ENCODE data around the gene NOTCH4.
"Not testable (repeated sequence)": the region's sequence is repeated elsewhere in the genome, so short reads cannot be mapped to it uniquely, and the experiment has no call there.

The NOTCH4 gene

GRCh38 chr6:32216285-32216684, 7.6 kb downstream of the NOTCH4 start:
- no peak for DNase-seq

- DNase-seq, result no peak
Measured at GRCh38 chr6:32215617-32216016, 8.2 kb downstream of the NOTCH4 start.

- DNase-seq, result no peak
Measured at GRCh38 chr6:32214126-32214525, 9.7 kb downstream of the NOTCH4 start.

- DNase-seq, result no peak
Measured at GRCh38 chr6:32213649-32214048, 10.2 kb downstream of the NOTCH4 start.

GRCh38 chr6:32212076-32212760, 11.6 kb downstream of the NOTCH4 start:
- DNase-seq, result no peak

- not testable (repeated sequence) for DNase-seq
Measured at GRCh38 chr6:32211432-32211831, 12.4 kb downstream of the NOTCH4 start.

GRCh38 chr6:32210191-32210601, 13.7 kb downstream of the NOTCH4 start:
- no peak for DNase-seq

- no peak for DNase-seq
Measured at GRCh38 chr6:32208996-32209395, 14.9 kb downstream of the NOTCH4 start.

- no peak for DNase-seq
Measured at GRCh38 chr6:32204268-32204715, 19.6 kb downstream of the NOTCH4 start.

- no peak for DNase-seq
Measured at GRCh38 chr6:32203426-32204267, 20.2 kb downstream of the NOTCH4 start.

GRCh38 chr6:32202186-32202585, 21.7 kb downstream of the NOTCH4 start:
- no peak for DNase-seq

- DNase-seq, result no peak
Measured at GRCh38 chr6:32200711-32201475, 23.0 kb downstream of the NOTCH4 start.

GRCh38 chr6:32198866-32199265, 25.0 kb downstream of the NOTCH4 start:
- DNase-seq, result no peak

- no peak for DNase-seq
Measured at GRCh38 chr6:32198345-32198696, 25.5 kb downstream of the NOTCH4 start.

GRCh38 chr6:32196682-32197616, 26.9 kb downstream of the NOTCH4 start:
- DNase-seq, result no peak

GRCh38 chr6:32195902-32196681, 27.8 kb downstream of the NOTCH4 start:
- DNase-seq, result peak; percentile 72

GRCh38 chr6:32195652-32195901, 28.3 kb downstream of the NOTCH4 start:
- DNase-seq, result peak; percentile 97

- DNase-seq, result no peak
Measured at GRCh38 chr6:32194825-32195651, 28.8 kb downstream of the NOTCH4 start.

- DNase-seq, result no peak
Measured at GRCh38 chr6:32194388-32194787, 29.5 kb downstream of the NOTCH4 start.

GRCh38 chr6:32193096-32193495, 30.8 kb downstream of the NOTCH4 start:
- not testable (repeated sequence) for DNase-seq

GRCh38 chr6:32192608-32193039, 31.2 kb downstream of the NOTCH4 start, which contains the start of gene GPSM3:
Gene GPSM3 (minus strand): TSS chr6:32192643. CDS start chr6:32192513, 130 bp downstream.
- DNase-seq, result no peak
